Measurements from ENCODE around the gene NBEAL2. TPM values are rescaled to one million over a fixed set of nuclear protein-coding genes. Genes with fewer than 3 reads are reported as not detected.
A peak's percentile ranks its signal among the peaks of the same experiment; 100 is the strongest.

Gene NBEAL2
- total and polyA plus RNA-seq, 5 experiments from 2014 or later = 0.89 to 46.0 (median 2.8) TPM

DNA sequence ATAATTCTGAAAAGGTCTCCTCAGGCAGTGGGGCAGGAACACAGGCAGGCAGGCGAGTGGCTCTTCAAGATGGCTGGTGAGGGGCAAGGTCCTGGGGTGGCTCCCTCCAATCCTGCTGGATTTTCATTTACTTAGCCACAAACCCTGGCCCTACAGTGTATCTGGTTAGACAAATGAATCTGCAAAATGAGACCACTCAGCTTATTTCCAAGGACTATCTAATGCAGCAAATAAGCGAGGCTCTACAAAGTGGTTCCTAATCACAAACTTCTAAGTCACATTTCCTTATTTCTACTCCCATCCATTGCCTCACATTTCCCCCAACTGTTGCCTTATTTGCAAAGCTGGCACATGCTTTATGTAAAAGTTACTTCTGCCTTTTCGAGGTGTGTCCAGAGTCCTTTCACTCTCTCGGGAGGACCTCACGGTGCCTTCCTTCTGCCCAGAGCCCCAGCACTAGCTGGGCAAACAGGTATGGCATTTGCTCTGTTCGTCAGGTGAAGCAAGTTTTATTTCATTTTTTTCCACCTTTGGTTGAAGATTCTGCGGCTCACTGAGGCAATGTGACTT, 43.4 kb upstream of the NBEAL2 start:
- DNase-seq (no peak), ATAC-seq (no peak)
- H3K4me1 Mint-ChIP-seq = peaks cover 28 to 91% (median 64%) of the 10 kb centered on the region in 4 donors
- H3K9me3 Mint-ChIP-seq = no peaks in the 10 kb centered on the region
- POLR2A ChIA-PET = interaction anchor here (0.8 to 1.1 kb wide), 2 partner anchors 11 to 14 kb away, joined by 3 read pairs; no protein-coding TSS in a partner anchor
- H3K4me3 Mint-ChIP-seq = peak overlapping the region in 1 of 10 donors; percentile 2
- peak overlapping the region in 3 of 10 donors; percentile 22 to 79 (median 66) for H3K27ac Mint-ChIP-seq
- H3K36me3 Mint-ChIP-seq = peaks cover 0 to 65% (median 17%) of the 10 kb centered on the region in 3 donors
- no peaks in the 10 kb centered on the region for H3K27me3 Mint-ChIP-seq

DNA sequence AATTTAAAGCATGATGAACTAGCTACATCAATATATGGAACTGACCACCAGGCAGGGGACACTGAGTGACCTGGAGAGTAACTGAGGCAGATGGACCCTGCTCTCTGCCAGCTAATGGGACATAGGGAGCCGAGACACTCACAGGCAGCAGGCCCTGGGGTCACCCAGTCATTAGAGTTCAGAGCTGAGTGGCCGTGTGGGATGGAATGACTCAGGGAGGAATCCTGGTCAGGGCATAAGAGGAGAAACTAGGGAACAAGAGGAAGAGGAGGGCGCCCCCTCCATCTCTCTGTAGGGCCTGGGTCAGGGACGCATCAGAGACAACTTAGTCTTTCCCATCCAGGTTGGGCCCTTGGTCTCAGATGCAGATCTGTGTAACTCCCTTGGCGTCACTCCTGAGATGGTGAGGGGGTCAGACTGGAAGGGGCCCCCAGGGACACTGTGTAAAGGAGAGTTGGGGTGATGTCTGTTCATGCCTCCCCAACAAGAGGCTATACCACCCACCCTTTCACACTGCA, 42.7 kb upstream of the NBEAL2 start:
- POLR2A ChIA-PET = no interaction called here
- H3K27me3 Mint-ChIP-seq = no peaks in the 10 kb centered on the region
- H3K4me3 Mint-ChIP-seq = peak overlapping the region in 1 of 10 donors; percentile 14
- ATAC-seq (no peak), DNase-seq (peak in 1 of 10 donors; percentile 19)
- H3K4me1 Mint-ChIP-seq = peaks cover 25 to 84% (median 57%) of the 10 kb centered on the region in 4 donors
- H3K36me3 Mint-ChIP-seq = peaks cover 0 to 70% (median 17%) of the 10 kb centered on the region in 3 donors
- H3K9me3 Mint-ChIP-seq = no peaks in the 10 kb centered on the region
- H3K27ac Mint-ChIP-seq = peak overlapping the region in 4 of 10 donors; percentile 66 to 82 (median 74)

DNA sequence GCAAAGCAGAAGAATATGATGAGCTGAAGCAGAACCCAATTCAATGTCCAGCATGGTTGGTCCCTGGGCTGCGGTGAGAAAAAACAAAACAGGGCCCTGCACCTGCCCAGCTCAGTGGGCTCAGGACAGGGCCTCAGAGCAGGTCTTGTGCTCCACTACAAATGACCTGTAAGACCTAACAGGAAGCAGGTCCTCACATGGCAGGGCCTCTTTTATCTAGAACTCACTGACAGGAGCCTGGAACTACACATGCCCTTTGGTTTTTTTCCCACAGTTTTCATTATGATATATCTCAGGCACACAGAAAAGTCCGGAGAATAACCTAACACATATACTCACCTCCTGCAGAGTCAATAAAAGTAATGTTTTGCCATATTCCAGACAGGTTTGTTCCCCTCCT, 41.3 kb upstream of the NBEAL2 start:
- POLR2A ChIA-PET = no interaction called here
- no peaks in the 10 kb centered on the region for H3K9me3 Mint-ChIP-seq
- H3K36me3 Mint-ChIP-seq = peaks cover 0 to 72% (median 17%) of the 10 kb centered on the region in 3 donors
- peaks cover 27 to 84% (median 59%) of the 10 kb centered on the region in 4 donors for H3K4me1 Mint-ChIP-seq
- DNase-seq (no peak), ATAC-seq (no peak)
- peak overlapping the region in 6 of 10 donors; percentile 23 to 82 (median 72) for H3K27ac Mint-ChIP-seq
- no peak overlapping the region for H3K4me3 Mint-ChIP-seq
- no peaks in the 10 kb centered on the region for H3K27me3 Mint-ChIP-seq

DNA sequence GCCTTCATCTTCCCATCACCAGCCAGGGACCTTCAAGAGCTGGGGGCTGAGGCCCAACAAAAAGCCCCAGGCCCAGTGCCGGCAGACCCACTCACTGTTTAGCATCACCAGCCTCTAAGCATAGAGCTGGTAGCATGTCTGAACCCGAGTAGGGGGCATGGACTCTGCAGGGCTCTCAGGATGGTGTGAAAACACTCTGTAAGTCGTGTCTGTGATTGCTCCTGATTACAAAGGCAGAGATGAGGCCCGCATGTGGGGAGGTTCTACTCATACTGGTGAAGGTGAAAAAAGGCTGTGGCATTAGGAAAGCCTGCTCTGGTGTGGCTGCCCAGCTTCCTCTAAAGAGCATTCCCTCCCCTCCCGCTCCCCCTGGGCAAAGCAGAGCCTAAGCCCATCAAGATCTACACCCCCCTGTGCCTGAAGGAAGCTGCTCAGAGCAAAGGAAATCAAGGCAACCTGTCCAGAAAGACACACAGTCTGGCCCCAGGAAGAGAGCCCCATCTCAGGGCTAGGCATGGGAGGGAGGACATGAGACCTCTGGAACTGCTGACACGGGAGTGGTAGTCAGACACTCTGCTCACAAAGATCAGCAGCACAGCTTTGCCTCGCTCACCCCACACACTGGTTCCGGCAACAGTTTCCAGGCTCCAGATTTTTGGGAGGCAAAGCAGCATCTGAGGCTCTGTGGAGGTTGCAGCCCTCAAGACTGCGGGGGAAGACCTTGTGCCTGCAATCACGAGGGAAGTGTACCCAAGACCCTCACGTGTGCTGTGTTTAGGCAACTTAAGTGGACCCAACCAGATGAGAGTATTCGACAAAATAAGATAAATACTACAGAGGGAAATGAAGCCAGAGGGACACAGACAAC, 39.7 kb upstream of the NBEAL2 start:
- Mint-ChIP-seq H3K27ac (peak overlapping the region in 7 of 10 donors; percentile 33 to 79 (median 76)), H3K4me3 (peak overlapping the region in 1 of 10 donors; percentile 28), H3K36me3 (peaks cover 0 to 67% (median 17%) of the 10 kb centered on the region in 3 donors), H3K27me3 (no peaks in the 10 kb centered on the region), H3K4me1 (peaks cover 32 to 84% (median 66%) of the 10 kb centered on the region in 4 donors), H3K9me3 (no peaks in the 10 kb centered on the region)
- POLR2A ChIA-PET = interaction anchor here (0.6 kb wide), 1 partner anchor 1977 kb away, joined by 5 read pairs; no protein-coding TSS in a partner anchor
- DNase-seq = no peak
- ATAC-seq = no peak

DNA sequence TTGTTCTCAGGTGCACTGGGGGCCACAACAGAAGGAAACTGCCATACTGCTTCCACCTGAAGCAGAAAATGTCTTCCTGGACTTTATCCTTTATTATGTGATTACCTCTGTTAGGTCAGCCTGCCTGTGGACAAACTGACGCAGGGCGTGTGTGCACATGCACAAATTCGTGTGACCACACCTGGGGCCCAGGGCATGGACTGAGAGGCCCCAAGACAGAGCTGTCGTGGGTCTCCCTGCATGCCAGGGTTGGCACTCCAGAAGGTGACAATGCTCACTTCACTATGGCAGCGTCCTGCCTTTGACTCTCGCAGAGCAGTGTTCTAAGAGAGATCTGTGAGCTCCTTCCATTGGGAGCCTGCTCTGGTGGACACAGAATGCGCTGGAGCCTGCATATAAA, 37.4 kb upstream of the NBEAL2 start:
- Mint-ChIP-seq H3K36me3 (peaks cover 0 to 58% (median 18%) of the 10 kb centered on the region in 3 donors), H3K9me3 (no peaks in the 10 kb centered on the region), H3K27ac (peak overlapping the region in 3 of 10 donors; percentile 72 to 89 (median 81)), H3K4me1 (peaks cover 43 to 85% (median 78%) of the 10 kb centered on the region in 4 donors), H3K4me3 (no peak overlapping the region), H3K27me3 (no peaks in the 10 kb centered on the region)
- DNase-seq (no peak), ATAC-seq (no peak)
- POLR2A ChIA-PET = interaction anchor here (0.7 to 0.9 kb wide), 2 partner anchors 38 to 92 kb away, joined by 3 to 5 read pairs; partner anchors contain the start of gene NBEAL2

DNA sequence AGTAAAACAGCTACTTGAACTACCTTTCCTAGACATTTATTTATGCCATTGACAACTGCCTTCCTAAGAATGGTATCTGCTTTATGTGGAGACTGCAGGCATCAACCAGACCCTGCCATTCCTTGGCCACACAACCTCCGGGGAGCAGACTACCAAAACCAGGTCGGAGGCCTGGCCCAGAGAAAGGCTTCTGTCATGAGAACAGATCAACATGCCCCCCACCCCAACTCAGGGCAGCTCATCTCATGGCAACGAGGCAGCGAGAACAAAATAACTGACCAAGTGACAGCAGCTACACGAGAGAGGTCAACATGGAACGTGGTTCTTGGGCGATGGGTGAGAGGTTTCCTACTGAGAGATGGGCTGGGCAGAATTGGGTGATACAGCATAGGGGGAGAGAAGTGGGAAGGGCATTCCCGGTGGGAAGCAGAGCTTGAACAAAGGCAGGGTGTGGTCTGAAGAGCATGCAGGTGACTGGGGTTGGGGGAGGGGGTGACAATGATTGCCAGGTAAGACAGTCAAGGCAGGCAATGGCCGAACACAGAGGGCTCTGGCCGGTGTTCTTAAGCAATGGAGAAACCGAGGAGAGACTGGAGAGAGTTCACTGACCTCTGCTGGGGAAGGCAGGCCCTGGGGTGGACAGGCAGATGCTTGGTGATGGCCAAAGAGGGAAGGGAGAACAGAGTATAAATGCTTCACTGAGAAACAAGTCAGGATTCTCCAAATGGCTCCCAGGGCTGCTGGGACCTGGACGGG, 36.8 kb upstream of the NBEAL2 start:
- Mint-ChIP-seq H3K27ac (peak overlapping the region in 7 of 10 donors; percentile 15 to 89 (median 45)), H3K4me3 (peak overlapping the region in 2 of 10 donors; percentile 40 to 58), H3K27me3 (no peaks in the 10 kb centered on the region), H3K4me1 (peaks cover 46 to 87% (median 81%) of the 10 kb centered on the region in 4 donors), H3K36me3 (peaks cover 0 to 58% (median 18%) of the 10 kb centered on the region in 3 donors), H3K9me3 (no peaks in the 10 kb centered on the region)
- ATAC-seq (no peak), DNase-seq (no peak)
- POLR2A ChIA-PET = interaction anchor here (0.9 kb wide), 1 partner anchor 37 kb away, joined by 3 read pairs; the partner anchor contains the start of gene NBEAL2

DNA sequence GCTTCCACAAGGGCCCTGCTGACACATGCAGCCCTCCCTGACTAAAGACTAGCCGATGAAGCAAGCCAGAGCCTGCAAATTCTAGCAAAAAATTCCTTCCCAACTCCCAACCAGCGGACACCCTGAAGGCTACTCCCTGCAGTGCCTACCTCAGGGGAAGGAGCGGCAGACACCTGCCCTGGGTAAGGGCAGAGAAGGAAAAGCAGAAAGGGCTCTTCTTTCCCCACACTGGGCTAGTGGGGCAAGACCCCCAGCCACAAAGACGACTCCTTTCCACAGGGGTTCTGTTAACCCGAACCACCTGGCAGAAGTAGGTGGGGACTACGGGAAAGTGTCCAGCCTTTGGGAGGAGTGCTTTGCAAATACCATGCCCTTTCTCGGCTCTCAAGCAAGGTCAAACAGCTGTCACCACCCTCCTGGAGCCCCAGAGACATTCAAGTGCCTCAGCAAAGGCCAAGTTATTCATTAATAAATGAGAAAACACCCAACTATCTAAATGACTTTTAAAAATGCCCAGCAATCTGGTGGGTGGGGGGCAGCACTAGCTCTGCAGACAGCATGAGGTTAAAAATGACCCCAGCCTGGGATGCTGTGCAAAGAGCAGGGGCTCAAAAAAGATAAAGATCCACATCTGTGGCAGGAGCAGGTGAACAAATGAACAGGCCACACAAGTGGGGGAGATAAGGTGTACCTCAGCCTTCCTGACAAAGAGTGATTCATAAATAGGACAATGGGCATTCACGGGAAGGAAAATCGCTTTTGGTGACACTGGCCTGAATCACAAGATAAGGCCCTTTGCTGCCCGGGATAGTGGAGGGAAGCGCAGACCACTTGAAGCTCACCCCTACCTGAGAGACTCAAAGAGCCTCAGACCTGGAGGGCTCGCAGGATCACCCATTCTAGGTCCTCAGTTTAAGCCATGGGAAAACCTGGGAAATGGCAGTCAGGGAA, 36.0 kb upstream of the NBEAL2 start:
- no peak overlapping the region for H3K4me3 Mint-ChIP-seq
- H3K9me3 Mint-ChIP-seq = no peaks in the 10 kb centered on the region
- peaks cover 51 to 87% (median 85%) of the 10 kb centered on the region in 4 donors for H3K4me1 Mint-ChIP-seq
- POLR2A ChIA-PET = interaction anchor here (1.0 kb wide), 1 partner anchor 14 kb away, joined by 8 read pairs; no protein-coding TSS in a partner anchor
- peaks cover 0 to 50% (median 18%) of the 10 kb centered on the region in 3 donors for H3K36me3 Mint-ChIP-seq
- H3K27me3 Mint-ChIP-seq = no peaks in the 10 kb centered on the region
- peak overlapping the region in 6 of 10 donors; percentile 37 to 88 (median 69) for H3K27ac Mint-ChIP-seq
- DNase-seq (no peak), ATAC-seq (no peak)

DNA sequence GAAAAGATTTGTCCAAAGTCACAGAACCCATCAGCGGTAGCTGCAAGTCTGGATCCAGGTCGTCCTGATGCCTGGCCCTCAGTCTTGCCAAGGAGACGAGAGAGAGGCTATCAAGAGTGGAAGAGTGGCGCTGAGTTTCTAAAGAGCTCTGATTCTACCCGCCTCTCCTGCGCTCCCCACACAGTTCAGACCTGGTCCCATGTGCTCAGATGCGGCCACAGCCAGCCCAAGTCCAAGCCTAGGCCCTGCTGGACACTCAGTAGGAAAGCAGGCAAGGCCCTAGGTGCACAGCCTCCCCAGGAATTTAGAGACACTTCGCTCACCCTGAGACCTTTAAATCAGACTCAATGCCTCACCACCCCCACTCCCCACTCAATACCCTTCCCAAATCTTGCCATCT, 35.3 kb upstream of the NBEAL2 start:
- POLR2A ChIA-PET = interaction anchor here (1.0 kb wide), 1 partner anchor 15 kb away, joined by 8 read pairs; no protein-coding TSS in a partner anchor
- peaks cover 0 to 44% (median 13%) of the 10 kb centered on the region in 3 donors for H3K36me3 Mint-ChIP-seq
- H3K27me3 Mint-ChIP-seq = no peaks in the 10 kb centered on the region
- peak overlapping the region in 7 of 10 donors; percentile 27 to 97 (median 88) for H3K27ac Mint-ChIP-seq
- H3K9me3 Mint-ChIP-seq = no peaks in the 10 kb centered on the region
- H3K4me3 Mint-ChIP-seq = peak overlapping the region in 1 of 10 donors; percentile 27
- no peak for ATAC-seq
- H3K4me1 Mint-ChIP-seq = peaks cover 52 to 88% (median 87%) of the 10 kb centered on the region in 4 donors
- no peak for DNase-seq

DNA sequence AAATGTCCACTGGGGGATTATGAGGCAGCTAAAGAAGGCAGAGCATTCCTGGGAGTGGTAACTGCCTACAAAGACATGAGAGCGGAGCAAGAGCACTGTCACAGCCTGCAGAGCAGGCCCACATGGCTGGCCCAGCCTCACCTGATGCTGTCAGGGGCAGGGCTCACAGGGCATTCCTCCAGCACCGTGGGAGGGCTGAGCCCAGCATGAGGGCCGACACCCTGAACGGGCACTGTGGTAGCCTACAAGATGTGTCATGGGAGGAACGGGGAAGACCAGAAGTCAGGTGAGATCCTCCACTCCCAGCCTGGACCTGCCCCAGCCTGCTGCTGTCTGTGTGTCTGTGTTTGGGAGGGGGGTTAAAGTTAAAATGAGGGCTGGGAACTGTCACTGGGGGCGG, 33.0 kb upstream of the NBEAL2 start:
- POLR2A ChIA-PET = interaction anchor here (0.9 to 1.1 kb wide), 2 partner anchors 20 to 63 kb away, joined by 3 read pairs; no protein-coding TSS in a partner anchor
- H3K27ac Mint-ChIP-seq = peak overlapping the region; percentile 23 to 97 (median 82)
- H3K4me3 Mint-ChIP-seq = peak overlapping the region in 6 of 10 donors; percentile 11 to 77 (median 51)
- no peak for DNase-seq
- H3K27me3 Mint-ChIP-seq = no peaks in the 10 kb centered on the region
- ATAC-seq = no peak
- H3K4me1 Mint-ChIP-seq = peaks cover 48 to 93% (median 91%) of the 10 kb centered on the region in 4 donors
- H3K9me3 Mint-ChIP-seq = no peaks in the 10 kb centered on the region
- peaks cover 0 to 25% (median 3%) of the 10 kb centered on the region in 3 donors for H3K36me3 Mint-ChIP-seq

DNA sequence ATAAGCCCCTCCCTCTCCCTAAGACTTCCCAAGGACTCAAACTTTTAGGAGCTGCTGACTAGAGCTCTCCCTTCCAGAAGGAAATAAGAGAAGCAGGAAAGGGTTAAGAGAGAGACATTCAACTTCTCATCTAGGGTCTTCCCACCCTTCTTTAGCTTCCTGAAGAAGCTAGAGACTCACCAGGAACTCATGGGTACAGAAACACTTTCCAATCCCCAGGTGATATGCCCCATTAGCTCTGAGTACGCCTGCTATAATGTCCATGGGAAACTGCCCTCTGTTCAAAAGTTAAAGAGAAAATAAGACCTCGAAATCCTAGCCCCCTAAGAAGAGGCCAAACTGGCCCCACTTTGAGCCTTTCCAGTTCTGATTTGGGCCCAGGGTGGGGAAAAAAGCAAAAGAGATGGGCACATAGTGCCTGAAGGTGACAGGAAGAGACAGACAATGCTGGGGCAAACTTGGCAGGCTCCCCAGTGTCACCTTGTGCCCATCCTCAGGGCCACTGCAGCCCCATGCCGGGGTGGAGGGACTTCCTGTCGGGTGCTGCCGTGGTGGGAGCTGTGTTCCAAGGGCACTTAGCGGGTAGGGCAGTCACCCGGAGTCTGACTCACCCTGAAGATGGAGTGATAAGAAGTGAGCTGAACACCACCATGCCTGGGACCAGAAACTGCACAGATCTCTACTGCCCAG, 32.5 kb upstream of the NBEAL2 start:
- Mint-ChIP-seq H3K27ac (peak overlapping the region; percentile 41 to 97 (median 88)), H3K4me1 (peaks cover 51 to 94% (median 94%) of the 10 kb centered on the region in 4 donors), H3K4me3 (peak overlapping the region in 9 of 10 donors; percentile 44 to 83 (median 73)), H3K36me3 (peaks cover 0 to 27% (median 3%) of the 10 kb centered on the region in 3 donors), H3K27me3 (no peaks in the 10 kb centered on the region), H3K9me3 (no peaks in the 10 kb centered on the region)
- POLR2A ChIA-PET = interaction anchor here (0.9 to 1.1 kb wide), 4 partner anchors 12 to 62 kb away, joined by 3 to 6 read pairs (median 3); no protein-coding TSS in a partner anchor
- DNase-seq (peak in 7 of 10 donors; percentile 14 to 67 (median 32)), ATAC-seq (peak; percentile 62 to 69)

All from naive thymus-derived CD8-positive, alpha-beta T cell (primary cell).